ENCODE data around the gene NFX1.
A peak's percentile ranks its signal among the peaks of the same experiment; 100 is the strongest.
"Not testable (repeated sequence)": the region's sequence is repeated elsewhere in the genome, so short reads cannot be mapped to it uniquely, and the experiment has no call there.

NFX1 gene

GRCh38 chr9:33366979-33367480 is 76.7 kb downstream of the NFX1 start:
- no peak for DNase-seq

GRCh38 chr9:33372900-33373299 is 82.6 kb downstream of the NFX1 start:
- DNase-seq, result no peak

GRCh38 chr9:33374190-33374589 is 83.9 kb downstream of the NFX1 start:
- DNase-seq, result no peak

- peak; percentile 69 to 73 for DNase-seq
Measured at GRCh38 chr9:33374634-33375237, 84.4 kb downstream of the NFX1 start.

- no peak for DNase-seq
Measured at GRCh38 chr9:33375238-33375840, 85.0 kb downstream of the NFX1 start.

- no peak for DNase-seq
Measured at GRCh38 chr9:33375841-33376321, 85.6 kb downstream of the NFX1 start.

- no peak for DNase-seq
Measured at GRCh38 chr9:33377089-33377715, 86.9 kb downstream of the NFX1 start.

- DNase-seq, result no peak
Measured at GRCh38 chr9:33378121-33378795, 87.9 kb downstream of the NFX1 start.

GRCh38 chr9:33379666-33380389 is 89.5 kb downstream of the NFX1 start:
- no peak for DNase-seq

- DNase-seq, result no peak
Measured at GRCh38 chr9:33380390-33381094, 90.2 kb downstream of the NFX1 start.

GRCh38 chr9:33381231-33381791 is 91.0 kb downstream of the NFX1 start:
- no peak for DNase-seq

- not testable (repeated sequence) for DNase-seq
Measured at GRCh38 chr9:33382397-33382796, 92.1 kb downstream of the NFX1 start.

- not testable (repeated sequence) for DNase-seq
Measured at GRCh38 chr9:33383396-33383795, 93.1 kb downstream of the NFX1 start.

GRCh38 chr9:33385536-33385935 is 95.2 kb downstream of the NFX1 start:
- DNase-seq, result not testable (repeated sequence)

GRCh38 chr9:33385979-33386640 is 95.8 kb downstream of the NFX1 start:
- not testable (repeated sequence) for DNase-seq

GRCh38 chr9:33386641-33386996 is 96.3 kb downstream of the NFX1 start:
- DNase-seq, result not testable (repeated sequence)

GRCh38 chr9:33386998-33387397 is 96.7 kb downstream of the NFX1 start:
- DNase-seq, result not testable (repeated sequence)

GRCh38 chr9:33388110-33388994 is 98.0 kb downstream of the NFX1 start:
- DNase-seq, result peak; percentile 13 to 53

- DNase-seq, result peak; percentile 42 to 70
Measured at GRCh38 chr9:33391111-33391771, 100.9 kb downstream of the NFX1 start.
